Occipital lobe (tissue), 2 donors: ENCODE results near the gene EIF5. TPM values are rescaled to one million over a fixed set of nuclear protein-coding genes. Genes with fewer than 3 reads are reported as not detected.
A peak's percentile ranks its signal among the peaks of the same experiment; 100 is the strongest.

Experiments
- DNase-seq: peaks from one replicate; lab custom pipeline; 2025; lab: John Stamatoyannopoulos, UW
- total RNA-seq: library from RNA; depleted of rRNA; stranded (reverse); fragments of >200 nt; gene quantifications from one replicate; pipeline ENCODE4 v1.2.3, GENCODE V29; 2014

EIF5 gene
- total RNA-seq, 1 donor from 2014 or later = 122 TPM

GRCh38 chr14:103366741-103367140 lies 32.7 kb downstream of the EIF5 start:
- DNase-seq = no peak

- no peak for DNase-seq
These were observed 34.0 kb downstream of the EIF5 start for GRCh38 chr14:103367995-103368394.

DNA sequence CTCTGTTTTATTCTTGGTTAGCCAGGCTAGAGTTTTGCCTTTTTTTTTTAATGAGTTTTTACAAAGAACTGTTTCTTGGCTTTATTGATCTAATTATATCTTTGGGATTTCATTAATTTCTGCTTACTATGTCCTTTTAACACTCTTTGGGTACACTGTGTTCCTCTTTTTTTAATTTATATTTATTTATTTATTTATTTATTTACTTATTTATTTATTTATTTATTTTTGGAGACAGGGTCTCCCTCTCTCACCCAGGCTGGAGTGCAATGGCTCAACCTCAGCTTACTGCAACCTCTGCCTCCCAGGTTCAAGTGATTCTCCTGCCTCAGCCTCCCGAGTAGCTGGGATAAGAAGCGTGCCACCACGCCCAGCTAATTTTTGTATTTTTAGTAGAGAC lies 36.0 kb downstream of the EIF5 start:
- DNase-seq = no peak

GRCh38 chr14:103372017-103372416 lies 38.0 kb downstream of the EIF5 start:
- DNase-seq = no peak

GRCh38 chr14:103372552-103373304 lies 38.7 kb downstream of the EIF5 start:
- no peak for DNase-seq

GRCh38 chr14:103374121-103374520 lies 40.1 kb downstream of the EIF5 start:
- DNase-seq = no peak

DNA sequence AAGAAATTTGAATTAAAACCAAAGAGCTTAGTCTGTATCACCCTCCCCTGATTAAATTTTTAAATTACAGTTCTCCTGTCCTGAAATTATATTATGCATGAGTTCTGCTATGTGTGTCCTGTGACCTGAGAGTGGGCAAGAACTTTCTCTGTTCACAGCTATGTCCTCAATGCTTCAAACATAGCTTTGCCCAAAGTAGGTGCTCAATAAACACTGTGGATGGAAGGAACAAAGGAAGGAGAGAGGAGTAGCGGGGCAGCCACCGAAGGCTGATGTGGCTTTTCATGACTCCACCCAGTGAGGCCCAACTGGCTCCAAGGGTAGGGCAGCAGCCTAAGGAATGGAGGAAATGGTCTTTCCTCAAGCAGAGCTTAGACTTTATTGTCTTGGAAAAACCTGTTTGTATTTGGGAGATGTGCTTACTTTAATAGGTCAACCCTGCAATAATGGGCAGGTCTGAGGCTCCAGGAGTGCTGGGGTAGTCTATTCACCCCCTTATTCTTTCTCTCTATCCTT lies 43.5 kb downstream of the EIF5 start:
- DNase-seq = no peak

DNA sequence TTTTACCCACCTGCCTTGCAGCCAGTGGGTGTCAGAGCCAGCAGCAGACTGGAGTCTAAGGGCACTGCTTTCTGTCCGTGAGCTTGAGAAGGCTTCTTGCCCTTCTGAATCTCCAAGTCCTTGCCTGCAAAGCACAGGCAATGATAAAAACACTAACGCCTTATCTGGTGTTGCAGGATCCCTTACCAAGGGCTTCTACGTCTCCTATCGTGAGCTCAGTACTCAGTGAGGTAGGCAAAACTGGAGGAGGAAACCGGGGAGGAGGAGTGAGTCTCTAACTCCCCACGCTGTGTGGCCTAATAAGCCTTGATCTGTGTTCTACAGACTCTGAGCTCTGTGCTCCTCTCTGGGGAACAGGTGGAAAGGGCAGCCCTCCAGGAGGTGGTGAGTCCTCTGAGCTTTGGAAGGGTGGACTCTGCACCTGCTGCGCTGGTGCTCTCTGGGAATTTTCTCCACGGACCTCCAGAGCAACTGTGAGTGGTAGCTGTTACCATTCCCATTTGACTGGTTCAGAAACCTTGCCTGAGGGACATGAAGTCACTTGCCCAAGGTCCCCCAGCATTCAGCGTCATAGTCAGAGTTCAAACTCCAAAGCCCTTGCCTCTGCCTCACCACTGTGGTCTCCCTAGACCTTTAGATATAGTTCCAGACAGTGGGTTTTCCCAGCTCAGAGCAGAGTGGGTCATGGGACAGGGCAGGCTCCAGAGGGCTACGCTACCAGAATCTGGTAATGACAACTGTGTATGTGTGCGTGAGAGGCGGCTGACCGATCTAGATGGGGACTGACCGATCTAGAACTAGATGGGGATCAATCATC lies 44.2 kb downstream of the EIF5 start:
- DNase-seq = no peak

- no peak for DNase-seq
These were observed 46.8 kb downstream of the EIF5 start for GRCh38 chr14:103380719-103381377.

- DNase-seq = no peak
These were observed 48.3 kb downstream of the EIF5 start for GRCh38 chr14:103382376-103382775.

- no peak for DNase-seq
These were observed 50.6 kb downstream of the EIF5 start for GRCh38 chr14:103384450-103385151.

DNA sequence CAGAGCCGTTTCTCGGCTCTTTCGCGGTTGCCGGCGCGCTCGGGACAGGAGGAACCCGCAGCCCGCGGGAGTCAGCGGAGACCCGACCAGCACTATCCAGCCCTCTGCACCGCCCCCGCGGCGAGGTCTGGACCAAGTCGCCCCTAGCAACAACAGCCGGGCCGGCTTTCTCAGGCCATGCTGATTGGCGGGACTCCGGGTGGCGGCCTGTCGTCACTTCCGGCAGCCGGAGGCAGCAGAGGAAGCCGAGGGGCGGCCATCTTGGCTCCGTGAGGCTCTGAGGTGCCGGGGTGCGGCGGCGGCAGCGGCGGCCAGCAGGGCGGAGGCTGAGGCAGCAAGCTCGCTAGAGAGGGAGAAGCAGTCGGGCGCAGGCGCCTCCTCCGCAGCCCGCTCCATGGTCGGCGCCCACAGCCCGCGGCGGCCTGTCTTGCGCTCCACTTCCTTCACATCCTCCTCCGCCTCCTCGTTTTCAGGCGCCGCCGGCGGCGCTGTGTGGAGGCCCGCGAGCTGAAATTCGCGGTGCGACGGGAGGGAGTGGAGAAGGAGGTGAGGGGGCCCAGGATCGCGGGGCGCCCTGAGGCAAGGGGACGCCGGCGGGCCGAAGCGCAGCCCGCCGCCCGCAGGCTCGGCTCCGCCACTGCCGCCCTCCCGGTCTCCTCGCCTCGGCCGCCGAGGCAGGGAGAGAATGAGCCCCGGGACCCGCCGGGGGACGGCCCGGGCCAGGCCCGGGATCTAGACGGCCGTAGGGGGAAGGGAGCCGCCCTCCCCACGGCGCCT lies 51.3 kb downstream of the EIF5 start, which contains the start of gene MARK3:
TSS of gene MARK3 (plus strand) at position 264 of the 777 bp plus-strand sequence. CDS start 615 bp downstream, outside the sequence.
- DNase-seq = peak; percentile 95

- no peak for DNase-seq
These were observed 52.1 kb downstream of the EIF5 start for GRCh38 chr14:103385929-103386712.

DNA sequence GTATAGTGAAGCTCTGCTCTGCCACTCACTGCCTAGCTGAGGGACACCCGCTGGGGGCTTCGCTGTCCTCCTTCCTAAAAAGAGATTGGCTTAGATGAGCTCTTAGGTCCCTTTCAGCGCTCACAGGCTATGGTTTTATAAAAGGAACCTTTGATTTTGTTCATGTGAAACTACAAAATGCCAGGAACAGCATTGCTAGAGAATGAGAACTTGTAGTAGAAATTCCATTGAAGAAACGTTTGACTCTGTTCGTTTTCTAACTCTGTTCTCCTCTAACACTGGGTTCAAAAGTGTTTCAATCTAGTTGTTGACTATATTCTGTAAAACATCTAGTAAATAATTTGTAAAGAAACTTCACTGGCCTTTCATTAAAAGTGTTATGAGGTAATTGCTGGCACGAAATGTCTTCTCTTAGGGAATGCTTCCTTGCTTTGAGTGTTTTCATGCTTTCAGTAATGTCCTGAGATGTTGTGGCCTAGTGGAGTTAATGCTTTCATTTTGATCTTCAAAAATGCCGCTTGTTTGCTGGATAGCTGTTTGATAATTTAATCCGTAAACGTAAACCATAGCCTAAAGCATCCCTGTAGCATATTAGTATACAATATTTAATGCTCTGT lies 52.8 kb downstream of the EIF5 start:
- DNase-seq = no peak

- DNase-seq = no peak
These were observed 54.6 kb downstream of the EIF5 start for GRCh38 chr14:103388664-103389063.

- no peak for DNase-seq
These were observed 56.6 kb downstream of the EIF5 start for GRCh38 chr14:103390605-103391004.

- DNase-seq = no peak
These were observed 57.0 kb downstream of the EIF5 start for GRCh38 chr14:103391048-103391447.

DNA sequence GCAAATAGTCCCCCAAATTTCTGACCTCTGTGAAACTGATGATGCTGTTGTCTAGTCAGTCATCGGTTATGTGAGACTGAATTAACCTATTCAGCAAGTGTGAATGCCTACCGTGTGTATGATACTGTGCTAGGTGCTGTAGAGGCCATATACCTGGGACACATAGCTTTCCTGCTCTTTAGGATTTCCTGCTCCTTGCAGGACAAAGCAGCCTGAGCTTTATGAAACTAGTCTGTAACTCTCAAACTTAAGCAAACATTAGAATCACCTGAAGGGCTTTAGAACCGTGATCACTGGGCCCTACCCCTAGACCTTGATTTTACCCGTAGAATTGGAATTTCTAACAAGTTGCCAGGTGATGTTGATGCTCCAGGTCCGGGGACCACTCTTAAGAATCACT lies 58.1 kb downstream of the EIF5 start:
- no peak for DNase-seq

DNA sequence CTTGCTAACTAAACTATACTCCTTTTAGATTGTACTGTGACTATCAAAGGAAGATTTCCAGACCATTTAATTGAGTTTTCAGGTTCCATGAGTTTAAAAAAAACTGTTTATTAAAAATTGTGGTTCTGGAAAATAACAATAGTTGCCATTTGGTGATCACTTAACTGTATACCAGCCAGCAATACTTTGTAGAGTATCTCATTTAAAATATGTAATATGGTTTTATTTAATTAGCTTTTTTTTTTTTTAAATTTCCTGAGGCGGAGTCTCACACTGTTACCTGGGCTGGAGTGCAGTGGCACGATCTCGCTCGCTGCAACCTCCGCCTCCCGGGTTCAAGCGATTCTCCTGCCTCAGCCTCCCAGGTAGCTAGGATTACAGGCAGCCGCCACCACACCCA lies 58.5 kb downstream of the EIF5 start:
- DNase-seq = no peak
